ENCODE results near the gene CEACAM5.

GRCh38 chr19:41689993-41690800, 18.2 kb upstream of the CEACAM5 start:
- TF ChIP-seq CTCF (IDR thresholded peaks at IDR 0.05) (no peak), ZFX (IDR thresholded peaks at IDR 0.05; ENCODE audit: borderline replicate concordance) (no peak)

Data from 22Rv1 (cell line).